PC-9 (cell line): Measurements from ENCODE around the gene C5. TPM values are rescaled to one million over a fixed set of nuclear protein-coding genes. Genes with fewer than 3 reads are reported as not detected.

Source experiments
- BruUV-seq: library from RNA; stranded (reverse); fragments of 400-500 nt; replicated peaks from 2 replicates; lab custom pipeline; 2021; lab: Mats Ljungman, UMichigan
- CTCF ChIA-PET: fragments of 300-600 bp; sonication (Branson Sonifier 250); formaldehyde crosslinking; loops from one replicate; lab custom pipeline; 2022; ENCODE audit warnings: antibody characterized with exemption; lab: Charles Lee
- POLR2A ChIA-PET: fragments of 300-600 bp; sonication (Branson Sonifier 250); formaldehyde crosslinking; loops from one replicate; lab custom pipeline; 2022; ENCODE audit warnings: antibody characterized with exemption; ENCODE audit not compliant: unreplicated experiment; lab: Charles Lee
- DNase-seq, 2 experiments: peaks; one replicate each; pipeline versions ENCODE4 v3.0.0 to v3.0.0-alpha.2; 2015 to 2022; ENCODE audit warnings: mixed read lengths in 1 of 2
- H2AFZ ChIP-seq: fragments of 200-600 bp; sonication (generic); 2 replicates; pipeline ENCODE4 v1.8.1; 2017; ENCODE audit warnings: antibody characterized with exemption
- H3F3A ChIP-seq: fragments of 200-600 bp; sonication (generic); 2 replicates; pipeline ENCODE4 v1.8.1; 2017; ENCODE audit warnings: antibody characterized with exemption, mild to moderate bottlenecking, low read depth; ENCODE audit not compliant: insufficient read depth
- H3K27ac ChIP-seq: fragments of 200-600 bp; sonication (generic); 2 replicates; pipeline ENCODE4 v1.6.1; 2016; ENCODE audit warnings: mixed run types
- H3K27me3 ChIP-seq: fragments of 200-600 bp; sonication (generic); 2 replicates; pipeline ENCODE4 v1.6.1; 2016; ENCODE audit warnings: low read depth, mixed run types; ENCODE audit not compliant: insufficient read depth
- H3K36me3 ChIP-seq: fragments of 200-600 bp; sonication (generic); 2 replicates; pipeline ENCODE4 v1.6.1; 2016; ENCODE audit warnings: low read depth, mixed run types
- H3K4me1 ChIP-seq: fragments of 200-600 bp; sonication (generic); replicated peaks from 2 replicates; pipeline ENCODE4 v1.6.1; 2016; ENCODE audit warnings: mixed run types; ENCODE audit not compliant: insufficient read depth
- H3K4me2 ChIP-seq: fragments of 200-600 bp; sonication (generic); 2 replicates; pipeline ENCODE4 v1.6.1; 2017; ENCODE audit warnings: mixed run types
- H3K4me3 ChIP-seq: fragments of 200-600 bp; sonication (generic); 2 replicates; pipeline ENCODE4 v1.6.1; 2016; ENCODE audit warnings: mixed run types
- H3K79me2 ChIP-seq: fragments of 200-600 bp; sonication (generic); 2 replicates; pipeline ENCODE4 v1.6.1; 2017; ENCODE audit warnings: low read depth, mixed run types
- H3K9me2 ChIP-seq: fragments of 200-600 bp; sonication (generic); 2 replicates; pipeline ENCODE4 v1.8.1; 2017; ENCODE audit warnings: mild to moderate bottlenecking; ENCODE audit not compliant: insufficient read depth
- H3K9me3 ChIP-seq: fragments of 200-600 bp; sonication (generic); 2 replicates; pipeline ENCODE4 v1.8.1; 2016; ENCODE audit warnings: low read depth; ENCODE audit not compliant: insufficient read depth
- H4K20me1 ChIP-seq: fragments of 200-600 bp; sonication (generic); 2 replicates; pipeline ENCODE4 v1.8.1; 2017; ENCODE audit not compliant: insufficient read depth
- EZH2 ChIP-seq: fragments of 200-600 bp; sonication (generic); IDR thresholded peaks from 2 replicates; pipeline ENCODE4 v1.8.0; 2017; ENCODE audit warnings: antibody characterized with exemption, low read depth
- intact Hi-C: fragments of 100-400 bp; cut with micrococcal nuclease; formaldehyde crosslinking; loops from one replicate; pipeline ENCODE4 v1.10.0; 2022; ENCODE audit not compliant: unreplicated experiment
- total RNA-seq: library from RNA; stranded (reverse); gene quantifications from 2 replicates; pipeline ENCODE4 v1.2.3, GENCODE V29; 2021
- TF ChIP-seq, protein P1 (sequence below): fragments of 200-600 bp; sonication (generic); conservative IDR thresholded peaks from 2 replicates; pipeline ENCODE4 v1.6.1; 2017; ENCODE audit warnings: mixed run types, antibody characterized with exemption, mild to moderate bottlenecking, moderate library complexity

Gene C5
- total RNA-seq, 1 experiment from 2014 or later, result 11.5 TPM

DNA sequence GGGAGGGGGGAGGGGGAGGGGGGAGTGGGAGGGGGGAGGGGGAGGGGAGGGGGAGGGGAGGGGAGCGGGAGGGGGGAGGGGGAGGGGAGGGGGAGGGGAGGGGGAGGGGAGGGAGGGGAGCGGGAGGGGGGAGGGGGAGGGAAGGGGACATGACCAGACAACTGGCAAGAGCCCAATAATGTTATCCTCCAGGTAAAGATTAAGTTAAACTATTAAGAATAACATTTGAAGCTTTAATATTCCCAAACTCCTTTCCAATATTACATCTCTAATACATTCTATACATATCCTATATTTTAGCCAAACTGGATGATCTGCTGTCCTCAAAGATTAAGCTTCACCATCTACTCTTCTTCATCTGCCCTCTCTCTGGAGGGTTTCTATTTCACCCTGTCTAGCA, 25.8 kb downstream of the C5 start:
- TF ChIP-seq, protein P1, sequence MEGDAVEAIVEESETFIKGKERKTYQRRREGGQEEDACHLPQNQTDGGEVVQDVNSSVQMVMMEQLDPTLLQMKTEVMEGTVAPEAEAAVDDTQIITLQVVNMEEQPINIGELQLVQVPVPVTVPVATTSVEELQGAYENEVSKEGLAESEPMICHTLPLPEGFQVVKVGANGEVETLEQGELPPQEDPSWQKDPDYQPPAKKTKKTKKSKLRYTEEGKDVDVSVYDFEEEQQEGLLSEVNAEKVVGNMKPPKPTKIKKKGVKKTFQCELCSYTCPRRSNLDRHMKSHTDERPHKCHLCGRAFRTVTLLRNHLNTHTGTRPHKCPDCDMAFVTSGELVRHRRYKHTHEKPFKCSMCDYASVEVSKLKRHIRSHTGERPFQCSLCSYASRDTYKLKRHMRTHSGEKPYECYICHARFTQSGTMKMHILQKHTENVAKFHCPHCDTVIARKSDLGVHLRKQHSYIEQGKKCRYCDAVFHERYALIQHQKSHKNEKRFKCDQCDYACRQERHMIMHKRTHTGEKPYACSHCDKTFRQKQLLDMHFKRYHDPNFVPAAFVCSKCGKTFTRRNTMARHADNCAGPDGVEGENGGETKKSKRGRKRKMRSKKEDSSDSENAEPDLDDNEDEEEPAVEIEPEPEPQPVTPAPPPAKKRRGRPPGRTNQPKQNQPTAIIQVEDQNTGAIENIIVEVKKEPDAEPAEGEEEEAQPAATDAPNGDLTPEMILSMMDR, result no peak
- Histone ChIP-seq H3K9me2 (no peaks in the 10 kb centered on the region), H3F3A (peaks cover 15% of the 10 kb centered on the region), H3K9me3 (no peaks in the 10 kb centered on the region), H3K36me3 (no peaks in the 10 kb centered on the region), H3K4me1 (peaks cover 19% of the 10 kb centered on the region; the same call in 1 of the 2 replicates), H3K79me2 (no peaks in the 10 kb centered on the region), H4K20me1 (no peaks in the 10 kb centered on the region), H3K4me2 (no peak overlapping the region), H2AFZ (no peak overlapping the region), H3K27me3 (no peaks in the 10 kb centered on the region), H3K4me3 (no peak overlapping the region), H3K27ac (no peak overlapping the region)
- no TSS peak for BruUV-seq
- no peak for DNase-seq
- ChIA-PET POLR2A (interaction anchor here (0.6 kb wide), 1 partner anchor 24 kb away, joined by 3 read pairs; no protein-coding TSS in a partner anchor), CTCF (interaction anchor here (1.1 kb wide), 1 partner anchor 36 kb away, joined by 4 read pairs; no protein-coding TSS in a partner anchor)
- intact Hi-C loops, result no loop called here

DNA sequence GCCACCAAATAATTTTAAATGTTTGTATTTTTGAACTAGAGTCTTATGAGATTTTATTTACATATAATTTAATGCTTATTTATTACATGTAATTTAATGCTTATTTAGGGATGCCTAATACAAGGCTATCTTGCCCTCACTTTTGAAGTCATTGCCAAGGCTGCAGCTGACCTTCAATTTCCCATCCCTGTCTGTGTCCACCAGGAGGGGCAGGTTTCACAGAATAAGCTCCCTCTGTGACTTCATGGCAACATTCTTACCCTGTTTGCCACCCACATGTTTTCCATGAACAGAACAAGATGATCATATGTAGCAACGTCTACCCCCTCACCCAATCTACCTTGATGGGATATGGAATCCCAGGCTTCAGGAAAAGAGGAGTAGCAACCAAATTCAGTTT, 27.0 kb downstream of the C5 start:
- no peaks in the 10 kb centered on the region for H3K9me3 ChIP-seq
- no peak overlapping the region for H3K4me2 ChIP-seq
- intact Hi-C loops, result no loop called here
- no peak overlapping the region for H3K27ac ChIP-seq
- H3K27me3 ChIP-seq, result no peaks in the 10 kb centered on the region
- TF ChIP-seq, protein P1, result no peak; the same call in 1 of the 2 replicates
- TF ChIP-seq EZH2, result no peak
- H4K20me1 ChIP-seq, result no peaks in the 10 kb centered on the region
- peaks cover 15% of the 10 kb centered on the region for H3F3A ChIP-seq
- ChIA-PET POLR2A (no interaction called here), CTCF (no interaction called here)
- no peak for DNase-seq
- H3K79me2 ChIP-seq, result no peaks in the 10 kb centered on the region
- H3K4me1 ChIP-seq, result peaks cover 19% of the 10 kb centered on the region; the same call in 1 of the 2 replicates
- H2AFZ ChIP-seq, result no peak overlapping the region
- no peaks in the 10 kb centered on the region for H3K36me3 ChIP-seq
- no TSS peak for BruUV-seq
- H3K9me2 ChIP-seq, result no peaks in the 10 kb centered on the region
- H3K4me3 ChIP-seq, result no peak overlapping the region

DNA sequence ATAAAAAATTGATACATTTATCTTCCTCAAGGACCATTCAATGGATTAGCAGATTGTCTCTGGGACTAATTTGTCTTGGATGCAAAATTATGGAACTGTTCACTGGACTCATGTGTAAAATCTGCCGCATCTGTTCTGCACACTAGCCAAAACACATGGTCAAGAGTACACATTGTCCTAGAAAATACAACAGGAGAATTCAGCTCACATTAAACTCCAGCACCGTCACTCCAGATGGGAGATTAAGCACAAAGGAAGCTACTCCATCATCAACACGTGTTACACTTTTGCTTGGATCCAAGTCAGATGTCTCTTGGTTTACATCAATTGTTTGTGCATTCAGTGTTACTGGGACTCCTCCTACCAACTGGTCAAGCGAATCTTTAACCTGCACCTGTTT, 28.8 kb downstream of the C5 start:
- DNase-seq, result no peak
- Histone ChIP-seq H3K36me3 (no peaks in the 10 kb centered on the region), H3K4me1 (peaks cover 10% of the 10 kb centered on the region; the same call in 1 of the 2 replicates), H3K9me3 (no peaks in the 10 kb centered on the region), H3K4me3 (no peak overlapping the region), H2AFZ (no peak overlapping the region), H3F3A (peaks cover 5% of the 10 kb centered on the region), H3K4me2 (no peak overlapping the region), H3K79me2 (no peaks in the 10 kb centered on the region), H4K20me1 (no peaks in the 10 kb centered on the region), H3K9me2 (no peaks in the 10 kb centered on the region), H3K27ac (no peak overlapping the region), H3K27me3 (no peaks in the 10 kb centered on the region)
- no peak for TF ChIP-seq EZH2
- TF ChIP-seq, protein P1, result no peak
- CTCF ChIA-PET, result no interaction called here
- POLR2A ChIA-PET, result no interaction called here
- intact Hi-C loops, result no loop called here
- BruUV-seq, result no TSS peak
